Activated T-helper 2 cell treated with anti-CD3 and anti-CD28 coated beads, Interferon-gamma antibody, Interleukin-2, Interleukin-4, amounts not matched to agents 10 μg/mL and 5 μg/mL and 100 μg/mL, durations not matched to agents 14 hours and 24 hours and 36 hours (primary cell): ENCODE results near the gene AMBRA1. TPM values are rescaled to one million over a fixed set of nuclear protein-coding genes. Genes with fewer than 3 reads are reported as not detected.

Source experiments
- DNase-seq: peaks from one replicate; pipeline ENCODE4 v3.0.0; 2021; ENCODE audit warnings: low spot score
- H3K27ac Mint-ChIP-seq: one replicate; pipeline ENCODE4 v1.8.0; 2021; ENCODE audit warnings: mixed read lengths
- H3K27me3 Mint-ChIP-seq: one replicate; pipeline ENCODE4 v1.8.0; 2021; ENCODE audit warnings: low read depth, mixed read lengths
- H3K36me3 Mint-ChIP-seq: one replicate; pipeline ENCODE4 v1.8.0; 2021; ENCODE audit warnings: low read depth, mixed read lengths
- H3K4me1 Mint-ChIP-seq: one replicate; pipeline ENCODE4 v1.8.0; 2021; ENCODE audit warnings: low read depth, mixed read lengths
- H3K4me3 Mint-ChIP-seq: one replicate; pipeline ENCODE4 v1.8.0; 2021; ENCODE audit warnings: low read depth, mild to moderate bottlenecking, moderate library complexity, mixed read lengths
- H3K9me3 Mint-ChIP-seq: one replicate; pipeline ENCODE4 v1.8.0; 2021; ENCODE audit warnings: mixed read lengths
- intact Hi-C: fragments of 100-400 bp; cut with micrococcal nuclease; formaldehyde crosslinking; loops from one replicate; pipeline ENCODE4 v1.15.1; 2023
- total RNA-seq: library from RNA; stranded (reverse); gene quantifications from 2 replicates; pipeline ENCODE4 v1.2.3, GENCODE V29; 2022

The AMBRA1 gene
- total RNA-seq, 1 donor from 2014 or later, result 32.7 TPM

DNA sequence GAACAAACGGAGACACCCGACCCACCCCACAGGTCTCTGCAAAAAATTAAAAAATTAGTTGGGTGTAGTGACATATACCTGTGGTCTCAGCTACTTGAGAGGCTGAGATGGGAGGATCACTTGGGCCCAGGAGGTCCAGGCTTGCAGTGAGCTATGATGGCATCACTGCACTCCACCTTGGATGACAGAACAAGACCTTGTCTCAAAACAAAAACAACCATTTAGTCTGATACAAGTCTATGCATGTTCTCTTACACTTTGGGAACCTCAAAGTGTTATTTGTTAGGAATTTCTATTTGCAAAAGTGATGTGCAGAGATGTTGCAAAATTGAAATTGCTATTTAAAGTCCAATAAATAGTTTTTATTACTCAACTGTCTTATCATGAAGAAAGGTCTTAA is 37.9 kb upstream of the AMBRA1 start:
- H3K27me3 Mint-ChIP-seq, result no peaks in the 10 kb centered on the region

DNA sequence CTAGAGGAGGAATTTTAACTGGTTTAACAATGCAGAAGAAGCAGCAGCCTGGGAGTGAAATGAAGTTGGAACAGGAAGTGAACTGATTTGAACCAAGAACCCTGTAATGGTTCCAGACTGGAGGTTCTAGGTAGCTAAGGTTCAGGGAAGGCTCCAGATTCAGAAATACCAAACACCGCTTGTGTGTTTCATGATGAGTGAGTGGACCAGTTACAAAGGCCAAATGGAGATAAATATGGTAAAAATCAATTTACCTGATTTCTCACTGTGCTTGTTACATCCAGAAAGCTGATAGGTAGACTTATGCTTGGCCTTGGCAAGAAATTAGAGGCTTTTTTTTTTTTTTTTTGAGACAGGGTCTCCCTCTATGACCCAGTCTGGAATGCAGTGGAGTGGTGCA is 36.4 kb upstream of the AMBRA1 start:
- Mint-ChIP-seq H3K27me3 (no peaks in the 10 kb centered on the region), H3K36me3 (peaks cover 31% of the 10 kb centered on the region), H3K4me1 (no peaks in the 10 kb centered on the region), H3K9me3 (no peaks in the 10 kb centered on the region), H3K27ac (no peak overlapping the region), H3K4me3 (no peak overlapping the region)
- no peak for DNase-seq
- intact Hi-C loops, result no loop called here

More for the DNA sequence above, 37.9 kb upstream of the AMBRA1 start:
- Mint-ChIP-seq H3K4me1 (no peaks in the 10 kb centered on the region), H3K4me3 (no peak overlapping the region), H3K36me3 (peaks cover 24% of the 10 kb centered on the region), H3K9me3 (no peaks in the 10 kb centered on the region), H3K27ac (no peak overlapping the region)
- no peak for DNase-seq
- intact Hi-C loops, result no loop called here

DNA sequence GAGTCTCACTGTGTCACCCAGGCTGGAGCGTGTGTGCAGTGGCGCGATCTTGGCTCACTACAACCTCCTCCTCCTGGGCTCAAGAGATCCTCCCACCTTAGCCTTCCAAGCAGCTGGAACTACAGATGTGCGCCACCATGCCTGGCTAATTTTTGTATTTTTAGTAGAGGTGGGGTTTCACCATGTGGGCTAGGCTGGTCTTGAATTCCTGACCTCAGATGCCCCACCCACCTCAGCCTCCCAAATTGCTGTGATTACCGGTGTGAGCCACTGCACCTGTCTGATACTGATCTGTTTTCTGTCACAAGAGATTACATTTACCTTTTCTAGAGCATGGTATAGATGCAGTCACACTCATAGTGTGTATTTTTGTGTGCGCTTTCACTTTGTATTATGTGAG is 35.1 kb upstream of the AMBRA1 start:
- no peaks in the 10 kb centered on the region for H3K27me3 Mint-ChIP-seq
- H3K4me3 Mint-ChIP-seq, result no peak overlapping the region
- H3K27ac Mint-ChIP-seq, result no peak overlapping the region
- intact Hi-C loops, result no loop called here
- no peak for DNase-seq
- H3K4me1 Mint-ChIP-seq, result no peaks in the 10 kb centered on the region
- H3K36me3 Mint-ChIP-seq, result peaks cover 35% of the 10 kb centered on the region
- H3K9me3 Mint-ChIP-seq, result no peaks in the 10 kb centered on the region

DNA sequence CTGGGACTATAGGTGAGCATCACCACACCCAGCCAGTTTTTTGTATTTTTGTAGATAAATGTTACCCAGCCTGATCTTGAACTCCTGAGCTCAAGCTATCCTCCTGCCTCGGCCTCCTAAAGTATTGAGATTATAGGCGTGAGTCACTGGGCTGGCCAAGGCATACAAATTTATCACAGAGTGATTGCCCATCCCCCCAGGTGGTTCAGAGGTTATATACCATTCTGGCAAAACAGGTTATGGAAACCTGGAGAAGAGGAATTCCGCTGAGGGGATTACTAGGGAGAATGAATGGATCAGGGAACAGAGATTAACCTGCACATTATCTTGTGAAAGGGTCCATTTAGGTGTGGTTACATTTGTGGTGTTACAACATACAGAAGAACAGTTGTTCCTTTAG is 31.6 kb upstream of the AMBRA1 start:
- Mint-ChIP-seq H3K27me3 (no peaks in the 10 kb centered on the region), H3K27ac (no peak overlapping the region), H3K36me3 (peaks cover 39% of the 10 kb centered on the region), H3K4me1 (peaks cover 7% of the 10 kb centered on the region), H3K9me3 (no peaks in the 10 kb centered on the region), H3K4me3 (no peak overlapping the region)
- intact Hi-C loops, result no loop called here
- DNase-seq, result no peak

DNA sequence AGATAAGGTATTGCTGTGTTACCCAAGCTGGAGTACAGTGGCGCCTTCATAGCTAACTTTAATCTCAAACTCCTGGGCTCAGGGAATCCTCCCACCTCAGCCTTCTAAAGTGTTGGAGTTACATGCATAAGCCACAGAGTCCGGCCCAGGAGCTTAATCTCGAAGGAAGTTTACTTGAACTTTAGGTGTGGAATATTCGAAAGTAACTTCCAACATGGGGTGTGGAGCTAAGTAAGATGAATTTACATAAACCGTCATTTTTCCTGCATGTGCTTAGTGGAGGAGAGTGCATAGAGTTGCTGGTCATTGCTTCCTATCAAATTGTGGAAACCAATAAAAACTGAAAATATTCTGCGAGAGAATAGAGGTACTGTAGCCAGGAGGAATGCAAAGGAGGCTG is 25.0 kb upstream of the AMBRA1 start:
- Mint-ChIP-seq H3K27me3 (no peaks in the 10 kb centered on the region), H3K36me3 (peaks cover 21% of the 10 kb centered on the region), H3K4me3 (no peak overlapping the region), H3K9me3 (no peaks in the 10 kb centered on the region), H3K27ac (no peak overlapping the region), H3K4me1 (peaks cover 28% of the 10 kb centered on the region)
- intact Hi-C loops, result loop anchor here (5.0 kb wide), 2 partner anchors 228 to 232 kb away; partner anchors contain the start of gene CKAP5
- DNase-seq, result no peak

DNA sequence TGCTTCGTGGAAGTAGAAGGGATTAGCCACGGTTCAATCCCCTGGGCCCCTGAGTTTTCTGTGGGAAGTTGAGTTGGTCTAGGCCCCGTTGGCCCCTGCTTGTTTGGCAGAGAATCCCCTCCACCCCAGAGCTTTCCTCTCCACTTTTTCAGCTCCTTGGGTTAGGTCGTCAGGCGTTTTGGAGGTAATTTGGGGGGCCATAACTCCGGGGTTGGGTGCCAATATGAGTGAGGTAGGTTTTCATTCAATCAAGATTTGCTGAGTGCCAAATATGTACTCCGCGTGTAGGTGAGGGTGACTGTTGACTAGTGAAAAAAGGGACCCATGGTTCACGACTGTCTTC is 24.1 kb upstream of the AMBRA1 start:
- Mint-ChIP-seq H3K27ac (peak overlapping the region; percentile 100), H3K9me3 (no peaks in the 10 kb centered on the region), H3K27me3 (no peaks in the 10 kb centered on the region), H3K4me1 (peaks cover 28% of the 10 kb centered on the region), H3K36me3 (peaks cover 21% of the 10 kb centered on the region), H3K4me3 (peak overlapping the region; percentile 99)
- no peak for DNase-seq
- intact Hi-C loops, result loop anchor here (1.0 to 5.0 kb wide), 5 partner anchors 24 to 270 kb away; partner anchors contain the start of genes AMBRA1, ARHGAP1 and CKAP5

DNA sequence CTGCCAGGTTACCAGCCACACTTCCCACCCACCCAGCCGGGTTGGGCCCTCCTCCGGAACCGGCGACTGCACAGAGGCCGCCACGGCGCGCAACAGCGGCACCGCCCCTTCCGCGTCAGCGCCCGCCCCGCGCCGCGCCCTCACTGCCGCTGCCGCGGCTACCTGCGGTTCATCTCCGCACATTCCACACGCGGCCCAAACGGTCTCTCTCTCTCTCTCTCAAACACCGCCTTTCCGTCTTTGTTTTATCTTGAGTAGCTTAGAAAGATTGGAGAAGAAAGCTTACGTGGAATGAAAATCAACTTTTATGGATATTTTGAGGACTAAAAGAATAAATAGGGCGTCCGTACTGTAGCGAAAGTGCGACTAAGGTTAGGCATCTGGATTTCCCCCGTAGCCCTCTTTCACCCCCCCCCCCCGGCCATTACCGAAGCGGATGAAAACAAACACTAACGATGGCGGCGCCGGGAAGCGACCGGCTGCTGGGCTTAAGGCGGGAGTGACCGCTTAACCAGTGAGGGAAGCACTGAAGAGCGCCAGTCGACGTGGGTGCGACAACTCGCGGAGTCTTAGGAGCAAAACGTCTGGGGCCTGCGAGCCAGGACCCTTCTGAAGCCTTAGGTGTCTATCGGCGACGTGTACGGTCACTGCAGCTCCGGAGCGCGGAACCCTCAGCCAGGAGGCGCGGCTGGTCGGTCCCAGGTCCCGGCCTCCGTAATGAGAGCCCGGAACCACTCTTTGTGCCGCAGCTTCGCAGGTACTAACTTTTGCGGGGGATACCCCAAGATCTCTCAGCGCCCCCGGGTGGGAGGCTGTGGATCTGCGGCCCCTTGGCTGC is 23.5 kb upstream of the AMBRA1 start, which contains the start of the genes ATG13 and HARBI1:
Gene ATG13 (plus strand): TSS at position 420 of the 838 bp plus-strand sequence. CDS start 26,739 bp downstream, outside the sequence.
Gene HARBI1 (minus strand): TSS at position 94 of the 838 bp plus-strand sequence. CDS start 990 bp downstream, outside the sequence.
- peak within 1 kb of the TSS; percentile 99 for H3K4me3 Mint-ChIP-seq
- peaks cover 28% of the 10 kb centered on the region for H3K4me1 Mint-ChIP-seq
- intact Hi-C loops, result loop anchor here (1.0 to 5.0 kb wide), 5 partner anchors 23 to 269 kb away; partner anchors contain the start of genes AMBRA1, ARHGAP1 and CKAP5
- no peaks in the 10 kb centered on the region for H3K27me3 Mint-ChIP-seq
- H3K27ac Mint-ChIP-seq, result peak within 1 kb of the TSS; percentile 100
- peaks cover 16% of the 10 kb centered on the region for H3K36me3 Mint-ChIP-seq
- DNase-seq, result peak; percentile 90
- H3K9me3 Mint-ChIP-seq, result no peaks in the 10 kb centered on the region

DNA sequence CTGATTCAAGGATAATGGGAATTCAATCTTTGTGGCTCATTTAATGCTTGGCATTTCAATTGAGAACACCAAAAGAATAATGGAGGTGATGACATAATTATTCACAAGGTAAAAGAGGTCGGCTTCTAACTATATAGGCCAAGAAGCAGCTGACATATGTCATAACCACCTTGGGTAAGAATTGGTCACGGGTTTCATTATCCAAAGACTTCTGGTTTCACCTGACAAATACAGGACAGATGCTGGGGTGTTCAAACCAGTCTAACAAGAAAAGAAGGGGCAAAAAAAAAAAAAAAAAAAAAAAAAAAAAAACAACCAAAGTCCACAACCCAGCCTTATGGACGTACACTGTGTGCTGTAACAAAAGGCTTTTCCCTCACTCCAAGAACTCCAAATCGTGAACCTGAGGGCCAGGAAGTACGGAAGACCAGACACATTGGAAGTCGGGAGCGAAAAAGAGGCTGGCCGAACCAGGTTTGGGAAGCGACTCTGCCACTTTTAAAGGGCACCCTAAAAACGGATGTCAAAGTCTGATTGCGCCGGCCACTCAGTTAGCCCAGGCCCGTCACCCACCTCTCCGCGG is 22.8 kb upstream of the AMBRA1 start:
- Mint-ChIP-seq H3K27me3 (no peaks in the 10 kb centered on the region), H3K4me1 (peaks cover 30% of the 10 kb centered on the region), H3K9me3 (no peaks in the 10 kb centered on the region), H3K4me3 (peak overlapping the region; percentile 99), H3K27ac (peak overlapping the region; percentile 100), H3K36me3 (peaks cover 12% of the 10 kb centered on the region)
- no peak for DNase-seq
- intact Hi-C loops, result loop anchor here (1.0 to 5.0 kb wide), 5 partner anchors 22 to 268 kb away; partner anchors contain the start of genes AMBRA1, ARHGAP1 and CKAP5

DNA sequence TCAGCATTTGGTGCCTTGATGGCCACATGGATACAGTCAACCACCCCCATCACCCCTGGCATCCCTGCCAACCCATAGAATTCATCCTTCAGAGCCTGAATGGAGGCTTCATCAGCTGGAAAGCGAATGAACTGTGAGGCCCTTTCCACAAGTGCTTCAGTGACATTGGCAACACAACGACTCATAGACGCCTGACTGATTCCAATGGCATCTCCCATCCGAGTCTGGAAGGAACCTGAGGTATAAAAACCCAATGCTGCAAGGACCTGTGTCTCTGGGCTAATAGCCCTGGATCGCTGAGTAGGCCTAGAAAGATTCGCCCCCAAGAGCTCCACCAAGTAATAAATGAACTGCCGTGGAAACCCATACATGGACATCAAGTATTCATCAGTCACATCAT is 21.9 kb upstream of the AMBRA1 start:
- H3K4me3 Mint-ChIP-seq, result peak overlapping the region; percentile 99
- no peaks in the 10 kb centered on the region for H3K9me3 Mint-ChIP-seq
- H3K4me1 Mint-ChIP-seq, result peaks cover 28% of the 10 kb centered on the region
- peak overlapping the region; percentile 100 for H3K27ac Mint-ChIP-seq
- intact Hi-C loops, result loop anchor here (5.0 kb wide), 2 partner anchors 228 to 232 kb away; partner anchors contain the start of gene CKAP5
- H3K36me3 Mint-ChIP-seq, result peaks cover 5% of the 10 kb centered on the region
- no peak for DNase-seq
- H3K27me3 Mint-ChIP-seq, result no peaks in the 10 kb centered on the region

DNA sequence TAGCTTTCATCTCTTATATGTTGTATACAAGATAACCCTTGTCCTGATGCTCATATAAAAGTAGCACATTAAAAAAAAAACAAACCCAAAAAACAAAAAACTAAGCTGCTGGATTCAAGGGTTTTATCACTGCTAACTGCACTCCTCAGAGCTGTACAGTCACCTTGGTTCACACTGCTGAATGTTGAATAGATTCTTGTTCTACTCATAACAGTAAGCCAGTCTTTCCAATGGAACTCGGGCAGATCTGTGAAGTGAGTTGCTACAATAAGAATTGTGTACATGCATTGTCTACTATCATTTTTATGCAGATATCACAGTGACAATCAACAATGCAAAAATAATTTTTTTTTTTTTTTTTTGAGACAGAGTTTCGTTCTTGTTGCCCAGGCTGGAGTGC is 18.5 kb upstream of the AMBRA1 start:
- intact Hi-C loops, result no loop called here
- Mint-ChIP-seq H3K27me3 (no peaks in the 10 kb centered on the region), H3K36me3 (no peaks in the 10 kb centered on the region), H3K4me3 (no peak overlapping the region), H3K27ac (no peak overlapping the region), H3K9me3 (no peaks in the 10 kb centered on the region), H3K4me1 (peaks cover 13% of the 10 kb centered on the region)
- no peak for DNase-seq

DNA sequence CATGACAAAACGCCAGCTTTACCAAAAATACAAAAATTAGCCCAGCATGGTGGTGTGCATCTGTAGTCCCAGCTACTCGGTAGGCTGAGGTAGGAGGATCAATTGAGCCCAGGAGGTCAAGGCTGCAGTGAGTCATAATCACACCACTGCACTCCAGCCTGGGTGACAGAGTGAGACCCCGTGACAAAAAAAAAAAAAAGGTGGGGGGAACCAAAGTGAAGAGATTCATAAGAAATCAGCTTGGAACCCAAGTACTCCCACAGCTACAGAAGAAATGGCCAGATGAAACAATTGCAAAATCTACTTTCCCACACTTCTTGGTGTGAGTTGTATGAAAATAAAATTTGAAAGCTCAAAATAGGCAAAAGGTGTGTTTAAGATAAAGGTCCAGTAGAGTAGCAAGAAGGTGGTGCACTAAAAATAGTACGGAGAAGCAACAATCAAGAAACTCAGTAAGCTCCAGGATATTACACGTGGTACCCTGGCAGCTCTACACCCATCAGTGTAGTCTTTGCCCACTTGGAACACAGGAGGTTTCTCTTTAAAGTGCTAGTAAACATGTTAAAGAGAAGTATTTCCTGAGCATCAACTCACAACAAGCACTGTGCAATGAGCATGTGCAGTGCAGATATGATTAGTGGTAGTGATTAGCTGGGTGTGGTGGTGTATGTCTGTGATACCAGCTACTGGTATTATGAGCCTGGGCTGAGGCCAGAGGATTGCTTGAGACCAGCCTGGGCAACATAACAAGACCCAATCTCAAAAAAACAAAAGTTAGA is 17.9 kb upstream of the AMBRA1 start:
- no peak overlapping the region for H3K27ac Mint-ChIP-seq
- no peaks in the 10 kb centered on the region for H3K27me3 Mint-ChIP-seq
- H3K9me3 Mint-ChIP-seq, result no peaks in the 10 kb centered on the region
- H3K36me3 Mint-ChIP-seq, result no peaks in the 10 kb centered on the region
- no peak for DNase-seq
- peaks cover 13% of the 10 kb centered on the region for H3K4me1 Mint-ChIP-seq
- intact Hi-C loops, result no loop called here
- no peak overlapping the region for H3K4me3 Mint-ChIP-seq

DNA sequence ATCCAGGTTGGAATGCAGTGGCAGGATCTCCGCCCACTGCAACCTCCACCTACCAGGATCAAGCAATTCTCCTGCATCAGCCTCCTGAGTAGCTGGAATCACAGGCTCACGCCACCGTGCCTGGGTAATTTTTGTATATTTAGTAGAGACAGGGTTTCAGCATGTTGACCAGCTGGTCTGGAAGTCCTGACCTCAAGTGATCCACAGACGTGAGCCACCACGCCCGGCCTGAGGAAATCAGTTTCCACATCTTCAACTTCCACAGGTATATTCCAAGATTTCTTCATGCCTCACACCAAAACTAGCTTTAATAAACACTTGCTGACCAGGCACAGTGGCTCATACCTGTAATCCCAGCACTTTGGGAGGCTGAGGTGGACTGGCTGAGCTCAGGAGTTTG is 15.6 kb upstream of the AMBRA1 start:
- peaks cover 4% of the 10 kb centered on the region for H3K4me1 Mint-ChIP-seq
- H3K27me3 Mint-ChIP-seq, result no peaks in the 10 kb centered on the region
- intact Hi-C loops, result no loop called here
- DNase-seq, result no peak
- no peak overlapping the region for H3K27ac Mint-ChIP-seq
- H3K36me3 Mint-ChIP-seq, result no peaks in the 10 kb centered on the region
- H3K4me3 Mint-ChIP-seq, result no peak overlapping the region
- no peaks in the 10 kb centered on the region for H3K9me3 Mint-ChIP-seq
